Osteoblast (primary cell): Measurements from ENCODE around the gene TNP1. TPM values are rescaled to one million over a fixed set of nuclear protein-coding genes. Genes with fewer than 3 reads are reported as not detected.
A peak's percentile ranks its signal among the peaks of the same experiment; 100 is the strongest.

Source experiments
- DNase-seq: peaks from one replicate; pipeline ENCODE4 v3.0.0; 2011; ENCODE audit warnings: low spot score, mixed read lengths; ENCODE audit not compliant: insufficient read length; ENCODE audit errors: missing footprints
- H2AFZ ChIP-seq: 2 replicates; pipeline ENCODE4 v1.6.0; 2011; ENCODE audit warnings: mild to moderate bottlenecking, low read length
- H3K27ac ChIP-seq: 2 replicates; pipeline ENCODE4 v1.5.1; 2011; ENCODE audit warnings: mild to moderate bottlenecking, low read depth, low read length, moderate library complexity
- H3K27me3 ChIP-seq: 2 replicates; pipeline ENCODE4 v1.6.0; 2012; ENCODE audit warnings: mild to moderate bottlenecking, control low read depth, inconsistent platforms, low read length, moderate library complexity; ENCODE audit not compliant: insufficient read depth
- H3K36me3 ChIP-seq: 2 replicates; pipeline ENCODE4 v1.5.1; 2011; ENCODE audit warnings: mild to moderate bottlenecking, low read length, control low read depth, moderate library complexity; ENCODE audit not compliant: insufficient read depth
- H3K4me1 ChIP-seq: 2 replicates; pipeline ENCODE4 v1.5.1; 2011; ENCODE audit warnings: mild to moderate bottlenecking, low read length, control low read depth, moderate library complexity; ENCODE audit not compliant: insufficient read depth
- H3K4me2 ChIP-seq: 2 replicates; pipeline ENCODE4 v1.6.0; 2011; ENCODE audit warnings: mild to moderate bottlenecking, low read length; ENCODE audit not compliant: insufficient read depth
- H3K4me3 ChIP-seq: fragments of 200-600 bp; sonication (generic); 3 replicates; pipeline ENCODE4 v1.5.1; 2012; ENCODE audit warnings: mild to moderate bottlenecking, low read length, inconsistent platforms; ENCODE audit not compliant: insufficient read depth
- H3K79me2 ChIP-seq: 2 replicates; pipeline ENCODE4 v1.6.0; 2012; ENCODE audit warnings: mild to moderate bottlenecking, low read length, control low read depth, inconsistent platforms; ENCODE audit not compliant: insufficient read depth
- H3K9me3 ChIP-seq: 2 replicates; pipeline ENCODE4 v1.5.1; 2011; ENCODE audit warnings: low read depth, low read length, control low read depth
- H4K20me1 ChIP-seq: 2 replicates; pipeline ENCODE4 v1.6.0; 2012; ENCODE audit warnings: mild to moderate bottlenecking, low read length, control low read depth; ENCODE audit not compliant: insufficient read depth
- CTCF ChIP-seq: IDR thresholded peaks from 2 replicates; pipeline ENCODE4 v1.5.1; 2011; ENCODE audit warnings: mild to moderate bottlenecking, low read depth, low read length, moderate library complexity; ENCODE audit errors: extremely low read depth
- total RNA-seq: library from RNA; depleted of rRNA; stranded (reverse); fragments of >200 nt; gene quantifications from 2 replicates; pipeline ENCODE4 v1.2.3, GENCODE V29; 2012

The TNP1 gene
- total RNA-seq, 1 donor = not detected

- no peak for DNase-seq
- Histone ChIP-seq H3K4me1 (no peaks in the 10 kb centered on the region), H3K9me3 (no peaks in the 10 kb centered on the region), H3K27me3 (peaks cover 11% of the 10 kb centered on the region), H3K36me3 (no peaks in the 10 kb centered on the region), H4K20me1 (no peaks in the 10 kb centered on the region), H3K4me3 (no peak overlapping the region), H3K4me2 (no peak overlapping the region), H3K79me2 (no peaks in the 10 kb centered on the region), H2AFZ (no peak overlapping the region), H3K27ac (no peak overlapping the region)
- no peak for TF ChIP-seq CTCF
These were observed 14.4 kb downstream of the TNP1 start for GRCh38 chr2:216845426-216845825.

GRCh38 chr2:216842636-216843035 lies 17.2 kb downstream of the TNP1 start:
- Histone ChIP-seq H2AFZ (no peak overlapping the region), H4K20me1 (no peaks in the 10 kb centered on the region), H3K36me3 (no peaks in the 10 kb centered on the region), H3K79me2 (no peaks in the 10 kb centered on the region), H3K4me1 (peaks cover 8% of the 10 kb centered on the region), H3K4me3 (no peak overlapping the region), H3K9me3 (no peaks in the 10 kb centered on the region), H3K27ac (no peak overlapping the region), H3K4me2 (no peak overlapping the region), H3K27me3 (peaks cover 8% of the 10 kb centered on the region)
- TF ChIP-seq CTCF = no peak
- no peak for DNase-seq

GRCh38 chr2:216839688-216840087 lies 20.2 kb downstream of the TNP1 start:
- H3K36me3 ChIP-seq = no peaks in the 10 kb centered on the region
- no peaks in the 10 kb centered on the region for H3K9me3 ChIP-seq
- H3K79me2 ChIP-seq = no peaks in the 10 kb centered on the region
- peaks cover 8% of the 10 kb centered on the region for H3K27me3 ChIP-seq
- H3K4me3 ChIP-seq = no peak overlapping the region
- H3K27ac ChIP-seq = no peak overlapping the region
- H4K20me1 ChIP-seq = no peaks in the 10 kb centered on the region
- H3K4me2 ChIP-seq = no peak overlapping the region
- TF ChIP-seq CTCF = no peak
- peaks cover 8% of the 10 kb centered on the region for H3K4me1 ChIP-seq
- DNase-seq = no peak
- H2AFZ ChIP-seq = no peak overlapping the region

- H3K4me2 ChIP-seq = peak overlapping the region; percentile 9
- H3K4me1 ChIP-seq = peaks cover 8% of the 10 kb centered on the region
- H3K79me2 ChIP-seq = no peaks in the 10 kb centered on the region
- peaks cover 12% of the 10 kb centered on the region for H3K27me3 ChIP-seq
- no peak overlapping the region for H3K27ac ChIP-seq
- no peaks in the 10 kb centered on the region for H3K36me3 ChIP-seq
- H4K20me1 ChIP-seq = no peaks in the 10 kb centered on the region
- peak overlapping the region; percentile 62 for H2AFZ ChIP-seq
- DNase-seq = peak; percentile 82
- no peaks in the 10 kb centered on the region for H3K9me3 ChIP-seq
- no peak overlapping the region for H3K4me3 ChIP-seq
- TF ChIP-seq CTCF = no peak
These were observed 21.7 kb downstream of the TNP1 start for GRCh38 chr2:216838151-216838550.
